ENCODE results near the gene CD1D. TPM values are rescaled to one million over a fixed set of nuclear protein-coding genes. Genes with fewer than 3 reads are reported as not detected.

Gene CD1D
- total RNA-seq, 1 donor from 2014 or later = 1.3 TPM

Other genes with a start within 250 kb of the CD1D start
- 36.0 TPM for gene KIRREL1, start 187.2 kb upstream of the CD1D start, total RNA-seq
- gene CD1A, start 73.5 kb downstream of the CD1D start, total RNA-seq = 1.8 TPM
- gene CD1C, start 109.0 kb downstream of the CD1D start, total RNA-seq = 1.7 TPM
- gene CD1B, start 150.6 kb downstream of the CD1D start, total RNA-seq = not detected
- 2.7 TPM for gene CD1E, start 173.0 kb downstream of the CD1D start, total RNA-seq
- not detected for gene OR10T2, start 218.6 kb downstream of the CD1D start, total RNA-seq
- not detected for gene OR10K2, start 245.3 kb downstream of the CD1D start, total RNA-seq

Data from skin of body (tissue), 1 donor.